ENCODE data around the gene PLGRKT. TPM values are rescaled to one million over a fixed set of nuclear protein-coding genes. Genes with fewer than 3 reads are reported as not detected.

The PLGRKT gene
- total RNA-seq, 4 donors from 2014 or later = 8.3 to 43.6 (median 33.2) TPM

DNA sequence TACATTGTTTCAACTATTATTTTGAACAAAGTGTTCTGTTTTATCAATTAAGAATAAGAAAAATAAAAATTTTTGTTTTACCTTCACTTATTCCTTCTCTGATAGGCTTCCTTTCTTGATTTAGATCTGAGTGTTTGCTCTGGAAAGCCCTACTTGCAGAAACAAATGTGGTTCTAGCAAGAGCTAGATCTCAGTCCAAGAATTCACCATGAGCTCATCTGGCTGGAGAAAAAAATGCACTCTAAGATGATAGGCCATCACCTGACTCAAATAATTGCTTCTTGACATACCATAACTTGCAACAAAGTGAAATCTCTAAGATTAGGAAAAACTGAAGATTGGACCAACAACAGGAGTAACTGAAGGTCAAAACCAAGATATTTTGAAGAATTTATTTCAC lies 126.9 kb downstream of the PLGRKT start:
- Histone ChIP-seq H3K27ac (no peak overlapping the region), H3K4me1 (no peaks in the 10 kb centered on the region), H3K36me3 (no peaks in the 10 kb centered on the region), H3K4me3 (no peak overlapping the region), H3K27me3 (no peaks in the 10 kb centered on the region), H3K9me3 (peaks cover 0 to 9% (median 0%) of the 10 kb centered on the region in 4 donors)
- TF ChIP-seq, protein P1, sequence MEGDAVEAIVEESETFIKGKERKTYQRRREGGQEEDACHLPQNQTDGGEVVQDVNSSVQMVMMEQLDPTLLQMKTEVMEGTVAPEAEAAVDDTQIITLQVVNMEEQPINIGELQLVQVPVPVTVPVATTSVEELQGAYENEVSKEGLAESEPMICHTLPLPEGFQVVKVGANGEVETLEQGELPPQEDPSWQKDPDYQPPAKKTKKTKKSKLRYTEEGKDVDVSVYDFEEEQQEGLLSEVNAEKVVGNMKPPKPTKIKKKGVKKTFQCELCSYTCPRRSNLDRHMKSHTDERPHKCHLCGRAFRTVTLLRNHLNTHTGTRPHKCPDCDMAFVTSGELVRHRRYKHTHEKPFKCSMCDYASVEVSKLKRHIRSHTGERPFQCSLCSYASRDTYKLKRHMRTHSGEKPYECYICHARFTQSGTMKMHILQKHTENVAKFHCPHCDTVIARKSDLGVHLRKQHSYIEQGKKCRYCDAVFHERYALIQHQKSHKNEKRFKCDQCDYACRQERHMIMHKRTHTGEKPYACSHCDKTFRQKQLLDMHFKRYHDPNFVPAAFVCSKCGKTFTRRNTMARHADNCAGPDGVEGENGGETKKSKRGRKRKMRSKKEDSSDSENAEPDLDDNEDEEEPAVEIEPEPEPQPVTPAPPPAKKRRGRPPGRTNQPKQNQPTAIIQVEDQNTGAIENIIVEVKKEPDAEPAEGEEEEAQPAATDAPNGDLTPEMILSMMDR (IDR thresholded peaks at IDR 0.05) = no peak
- DNase-seq = no peak

Small RNA genes within 50 kb of the gene (small RNA-seq; reads per million reads assigned to genes)
- gene AL135786.1 (0 reads per million in 2 donors), gene HMGN2P31 (0 reads per million in 2 donors)

Other genes with a start within 250 kb of the PLGRKT start
- gene INSL4, start 206.5 kb downstream of the PLGRKT start, total RNA-seq = not detected
- gene RLN2, start 133.2 kb downstream of the PLGRKT start, total RNA-seq = 1 to 10 TPM in 1 of 4 donors, not detected in 3; 4.1 TPM
- gene RLN1, start 98.0 kb downstream of the PLGRKT start, total RNA-seq = not detected
- 1 to 10 TPM; 1.7 to 6.2 (median 3.4) TPM for gene CD274, start 12.6 kb upstream of the PLGRKT start, total RNA-seq
- under 1 TPM in 1 of 4 donors, not detected in 3; 0.40 TPM for gene PDCD1LG2, start 72.6 kb upstream of the PLGRKT start, total RNA-seq
- 10 to 100 TPM; 31.1 to 49.6 (median 39.2) TPM for gene RIC1, start 191.2 kb upstream of the PLGRKT start, total RNA-seq